NOMO-1 (cell line): ENCODE measurements around the gene HBG1.
"Not testable (repeated sequence)": the region's sequence is repeated elsewhere in the genome, so short reads cannot be mapped to it uniquely, and the experiment has no call there.

Experiments
- DNase-seq, 2 experiments: peaks; one replicate each; lab custom pipeline; 2025; ENCODE audit not compliant: unreplicated experiment in 2 of 2; lab: John Stamatoyannopoulos, UW

The HBG1 gene

GRCh38 chr11:5279471-5280090 lies 29.9 kb upstream of the HBG1 start:
- DNase-seq = no peak

- DNase-seq = no peak
Observed at GRCh38 chr11:5277807-5278382, 28.2 kb upstream of the HBG1 start.

DNA sequence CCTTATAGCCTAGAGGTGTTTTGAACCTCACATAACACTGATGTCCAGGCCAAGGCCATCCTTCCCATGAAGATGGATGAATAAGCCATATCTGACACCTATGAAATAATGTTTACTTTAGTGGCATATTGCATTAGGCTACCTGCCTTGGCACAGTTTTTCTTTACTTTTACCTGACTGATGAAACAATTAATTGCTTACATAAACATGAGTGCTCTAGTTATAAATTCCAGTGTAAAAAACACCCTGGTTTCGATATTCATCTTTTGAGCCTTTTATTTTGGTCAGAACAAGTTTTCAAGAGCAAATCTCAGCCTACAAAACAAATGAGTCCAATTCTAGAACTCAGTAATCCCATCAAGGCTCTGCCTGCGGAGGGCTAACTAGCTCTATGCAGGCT lies 27.0 kb upstream of the HBG1 start:
- no peak for DNase-seq

- no peak for DNase-seq
Observed at GRCh38 chr11:5275369-5276110, 25.9 kb upstream of the HBG1 start.

GRCh38 chr11:5274395-5274794 lies 24.7 kb upstream of the HBG1 start:
- DNase-seq = no peak

GRCh38 chr11:5272395-5273017 lies 22.8 kb upstream of the HBG1 start:
- no peak for DNase-seq

DNA sequence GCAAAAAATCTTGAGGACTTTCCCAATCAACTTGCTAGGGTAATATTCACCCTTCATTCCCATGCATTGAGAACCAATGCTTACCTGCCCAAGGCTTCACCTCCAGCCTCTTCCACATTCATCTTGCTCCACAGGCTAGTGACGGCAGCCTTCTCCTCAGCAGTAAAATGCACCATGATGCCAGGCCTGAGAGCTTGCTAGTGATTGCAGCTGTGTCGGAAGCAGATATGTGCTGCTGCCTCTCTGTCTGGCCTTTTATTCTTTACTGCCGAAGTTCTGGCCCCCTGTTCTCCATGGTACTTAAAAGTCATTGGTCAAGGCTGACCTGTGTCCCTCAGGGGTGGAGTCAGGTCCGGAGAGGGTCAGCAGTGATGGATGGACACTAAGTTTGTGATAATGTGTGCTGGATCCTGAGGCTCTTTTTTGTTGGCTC lies 20.1 kb upstream of the HBG1 start, which contains the start of gene HBE1:
HBE1 (minus strand) TSS at position 231 of the 433 bp plus-strand sequence; CDS start at position 176, 55 bp downstream.
- no peak for DNase-seq

DNA sequence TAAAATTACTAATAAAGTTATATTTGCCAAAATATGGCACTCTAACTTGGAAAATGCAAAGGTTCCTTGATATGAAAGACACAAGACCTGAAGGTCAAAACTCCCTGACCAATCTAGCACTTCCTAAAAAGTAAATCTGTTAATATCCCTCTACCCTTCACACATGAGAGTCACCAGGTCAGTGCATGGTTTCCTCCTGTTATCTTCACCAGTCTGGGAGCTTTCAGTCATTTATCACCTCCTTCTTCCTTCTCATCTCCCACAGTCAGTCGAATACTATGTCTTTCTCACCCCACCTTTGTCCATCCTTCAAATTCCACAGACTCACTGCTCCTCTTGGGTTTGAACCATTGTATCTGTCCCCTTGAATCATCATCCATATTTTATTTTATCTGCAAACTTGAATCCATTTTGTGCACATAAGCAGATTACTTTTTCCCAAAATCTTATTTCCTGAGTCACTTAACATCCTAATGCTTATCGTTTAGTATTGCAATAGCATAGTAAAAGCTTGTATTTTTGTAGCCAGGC lies 17.4 kb upstream of the HBG1 start:
- no peak for DNase-seq

GRCh38 chr11:5266609-5267008 lies 17.0 kb upstream of the HBG1 start:
- no peak for DNase-seq

DNA sequence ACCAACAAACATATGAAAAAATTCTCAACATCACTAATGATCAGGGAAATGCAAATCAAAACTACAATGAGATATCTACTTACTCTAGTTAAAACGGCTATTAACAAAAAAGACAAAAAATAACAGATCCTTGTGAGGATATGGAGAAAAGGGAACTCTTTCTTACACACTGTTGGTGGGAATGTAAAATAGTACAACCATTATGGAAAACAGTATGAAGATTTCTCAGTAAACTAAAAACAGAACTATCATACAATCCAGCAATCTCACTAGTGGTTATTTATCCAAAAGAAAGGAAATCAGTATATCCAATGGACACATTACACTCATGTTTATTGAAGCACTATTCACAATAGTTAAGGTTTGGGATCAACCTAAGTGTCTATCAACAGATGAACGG lies 16.2 kb upstream of the HBG1 start:
- DNase-seq = no peak

GRCh38 chr11:5258543-5259262 lies 9.0 kb upstream of the HBG1 start:
- DNase-seq = no peak

- DNase-seq = no peak
Observed at GRCh38 chr11:5257296-5257695, 7.6 kb upstream of the HBG1 start.

- not testable (repeated sequence) for DNase-seq
Observed at GRCh38 chr11:5254646-5255413, 5.2 kb upstream of the HBG1 start, which contains the start of gene HBG2. Gene HBG2, minus strand, starts transcription at chr11:5254781. Its CDS starts 53 bp downstream, at chr11:5254728.

DNA sequence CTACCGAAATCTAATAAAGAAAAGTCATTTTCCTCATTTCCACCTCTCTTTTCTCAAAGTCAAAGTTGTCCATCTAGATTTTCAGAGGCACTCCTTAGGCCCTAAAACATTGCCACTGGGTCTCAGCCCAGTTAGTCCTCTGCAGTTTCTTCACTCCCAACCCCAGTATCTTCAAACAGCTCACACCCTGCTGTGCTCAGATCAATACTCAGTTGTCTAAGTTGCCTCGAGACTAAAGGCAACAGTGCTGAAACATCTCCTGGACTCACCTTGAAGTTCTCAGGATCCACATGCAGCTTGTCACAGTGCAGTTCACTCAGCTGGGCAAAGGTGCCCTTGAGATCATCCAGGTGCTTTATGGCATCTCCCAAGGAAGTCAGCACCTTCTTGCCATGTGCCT lies 4.4 kb upstream of the HBG1 start:
- DNase-seq = not testable (repeated sequence)

DNA sequence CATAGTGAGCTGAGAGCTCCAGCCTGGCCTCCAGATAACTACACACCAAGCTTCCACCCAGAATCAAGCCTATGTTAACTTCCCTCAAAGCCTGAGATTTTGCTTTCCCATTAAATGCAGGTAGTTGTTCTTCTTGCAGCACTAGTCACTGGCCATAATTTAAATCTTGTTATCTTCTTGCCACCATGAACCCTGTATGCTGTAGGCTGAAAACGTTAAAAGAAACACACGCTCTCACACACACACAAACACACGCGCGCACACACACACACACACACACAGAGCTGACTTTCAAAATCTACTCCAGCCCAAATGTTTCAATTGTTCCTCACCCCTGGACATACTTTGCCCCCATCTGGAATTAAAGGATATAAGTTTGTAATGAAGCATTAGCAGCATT lies 3.8 kb upstream of the HBG1 start:
- not testable (repeated sequence) for DNase-seq

DNA sequence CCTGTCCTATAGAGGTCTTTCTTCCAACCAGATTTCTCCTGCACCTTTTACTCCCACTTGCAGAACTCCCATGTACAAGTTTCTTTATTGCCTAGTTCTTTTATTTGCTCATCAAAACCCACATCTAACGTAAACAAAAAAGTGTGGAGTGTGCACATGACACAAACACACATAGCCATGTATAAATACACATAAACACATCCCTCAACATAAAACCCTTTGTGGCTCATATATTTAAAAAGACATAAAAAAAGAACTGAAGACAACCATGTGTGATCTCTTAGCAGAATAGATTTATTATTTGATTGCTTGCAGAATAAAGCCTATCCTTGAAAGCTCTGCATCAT lies 3.2 kb upstream of the HBG1 start:
- DNase-seq = no peak

DNA sequence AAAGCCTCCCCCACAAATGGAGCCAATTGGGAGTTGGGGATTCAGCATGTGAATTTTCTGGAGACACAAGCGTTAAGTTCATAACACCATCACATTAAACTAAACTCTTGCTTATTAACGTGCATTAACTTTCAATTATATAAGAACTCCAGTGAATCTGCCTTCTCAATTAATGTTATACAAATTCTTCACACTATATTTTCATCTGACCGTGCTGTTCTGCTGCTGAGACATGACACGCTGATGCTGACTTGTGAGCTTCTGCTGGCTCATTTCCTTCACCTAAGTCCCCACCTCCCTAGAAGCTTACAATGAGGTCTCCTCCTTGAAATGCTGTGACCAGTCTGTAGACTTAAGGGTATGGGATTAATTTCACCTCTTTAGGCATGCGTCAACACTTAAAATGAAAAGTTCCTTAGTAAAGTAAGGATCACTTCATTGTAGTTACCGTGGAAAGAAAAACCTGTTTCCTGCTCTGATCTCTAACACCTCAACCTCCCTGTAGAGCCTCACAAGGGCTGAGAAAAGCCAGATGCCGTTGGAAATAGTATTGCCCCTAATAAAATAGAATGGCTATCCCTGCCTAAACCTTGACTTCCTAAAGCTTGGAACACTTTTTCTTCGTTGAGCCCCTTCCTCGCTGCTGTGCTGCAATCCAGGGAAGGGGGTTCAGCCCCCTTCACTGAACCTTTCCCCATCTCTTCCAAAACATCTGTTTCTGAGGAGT lies 2.7 kb upstream of the HBG1 start:
- no peak for DNase-seq

DNA sequence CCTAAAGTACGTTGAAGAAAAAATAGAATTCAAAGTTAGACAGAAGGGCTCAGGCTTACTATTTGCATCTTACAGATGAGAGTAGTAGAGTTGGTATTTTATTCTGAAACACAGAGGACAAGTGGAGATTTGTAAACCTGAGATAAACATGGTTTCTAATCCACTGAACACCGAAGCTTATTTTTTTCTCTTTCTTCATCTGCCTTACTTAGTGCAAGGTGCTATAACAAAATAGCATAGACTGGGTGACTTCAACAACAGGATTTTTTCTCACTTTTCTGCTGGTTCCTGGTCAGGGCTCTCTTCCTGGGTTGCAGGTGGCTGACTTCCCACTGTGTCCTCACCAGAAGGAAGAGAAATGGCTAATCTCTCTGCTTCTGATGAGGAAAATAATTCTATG lies 2.1 kb upstream of the HBG1 start:
- no peak for DNase-seq

DNA sequence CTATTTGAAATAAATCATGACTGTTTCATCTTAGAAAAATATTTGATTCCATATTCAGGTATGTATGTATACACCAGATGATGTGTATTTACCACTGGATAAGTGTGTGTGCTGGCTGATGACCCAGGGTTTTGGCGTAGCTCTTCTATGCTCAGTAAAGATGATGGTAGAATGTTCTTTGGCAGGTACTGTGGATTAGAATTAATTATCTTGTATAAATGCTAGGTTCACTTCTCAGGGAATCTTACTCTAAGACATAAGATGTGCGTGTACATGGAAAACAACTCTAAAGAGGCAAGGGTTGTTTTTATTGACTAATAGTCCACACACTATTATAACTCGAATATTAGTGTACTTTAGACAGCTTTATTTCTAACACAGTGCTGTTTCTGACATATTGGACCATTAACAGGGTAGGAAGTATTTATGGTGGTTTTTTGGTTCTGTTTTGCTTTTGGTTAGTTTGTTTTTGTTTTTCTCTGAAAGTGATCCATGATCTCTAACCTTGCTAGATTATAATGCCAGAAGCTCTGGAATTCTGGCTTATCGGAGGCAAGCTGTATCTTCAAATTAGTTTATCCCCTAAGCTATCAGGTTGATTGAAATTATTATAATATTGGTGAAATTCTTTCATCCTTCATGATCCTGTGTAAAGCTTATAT lies 1.0 kb upstream of the HBG1 start:
- no peak for DNase-seq
